ENCODE results near the gene TMOD2.

The TMOD2 gene

GRCh38 chr15:51751697-51752683, 593 bp downstream of the TMOD2 start:
- Histone ChIP-seq H3K27me3 (ENCODE audit: control insufficient read depth in 5 of 5, insufficient read depth in 4 of 5, low read length in 5 of 5) (no peaks in the 10 kb centered on the region), H3K4me3 (ENCODE audit: low read depth in 1 of 5, low read length in 5 of 5) (peak overlapping the region; percentile 61 to 84 (median 76)), H3K9ac (ENCODE audit: low read length in 5 of 5) (peak overlapping the region in 3 of 5 donors; percentile 19 to 60 (median 46)), H3K36me3 (ENCODE audit: control insufficient read depth in 5 of 5, insufficient read depth in 5 of 5, low read length in 5 of 5) (no peaks in the 10 kb centered on the region), H3K9me3 (ENCODE audit: control insufficient read depth in 5 of 5, low read length in 5 of 5) (no peaks in the 10 kb centered on the region), H3K27ac (ENCODE audit: low read depth, low read length) (no peak overlapping the region), H3K4me1 (ENCODE audit: control insufficient read depth in 5 of 5, insufficient read depth in 5 of 5, low read length in 5 of 5) (peaks cover 0 to 21% (median 17%) of the 10 kb centered on the region in 5 donors)

DNA sequence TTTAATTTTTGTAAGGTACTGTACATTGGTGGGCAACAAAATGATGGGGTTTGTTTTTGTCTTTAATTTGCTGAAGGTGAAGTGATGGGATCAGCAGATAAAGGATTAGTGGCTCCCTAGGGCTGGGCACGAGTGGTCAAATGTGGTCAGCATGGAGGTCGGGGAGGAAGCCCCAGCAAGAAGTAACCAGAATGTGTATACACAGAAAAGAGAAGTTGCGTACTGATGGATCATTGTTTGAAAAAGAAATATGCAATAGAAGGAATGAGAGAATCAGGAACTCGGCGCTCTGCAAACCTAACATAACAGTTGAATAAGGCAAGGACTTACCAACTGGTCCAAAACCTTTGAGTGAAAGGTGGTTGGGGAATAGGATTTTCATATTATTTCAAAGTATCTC, 1.5 kb downstream of the TMOD2 start:
- H3K4me1 ChIP-seq (ENCODE audit: control insufficient read depth in 5 of 5, insufficient read depth in 5 of 5, low read length in 5 of 5), result peaks cover 0 to 21% (median 17%) of the 10 kb centered on the region in 5 donors
- no peaks in the 10 kb centered on the region for H3K36me3 ChIP-seq (ENCODE audit: control insufficient read depth in 5 of 5, insufficient read depth in 5 of 5, low read length in 5 of 5)
- no peak overlapping the region for H3K4me3 ChIP-seq (ENCODE audit: low read depth in 1 of 5, low read length in 5 of 5)
- no peaks in the 10 kb centered on the region for H3K27me3 ChIP-seq (ENCODE audit: control insufficient read depth in 5 of 5, insufficient read depth in 4 of 5, low read length in 5 of 5)
- no peak overlapping the region for H3K27ac ChIP-seq (ENCODE audit: low read depth, low read length)
- no peaks in the 10 kb centered on the region for H3K9me3 ChIP-seq (ENCODE audit: control insufficient read depth in 5 of 5, low read length in 5 of 5)
- H3K9ac ChIP-seq (ENCODE audit: low read length in 5 of 5), result no peak overlapping the region

DNA sequence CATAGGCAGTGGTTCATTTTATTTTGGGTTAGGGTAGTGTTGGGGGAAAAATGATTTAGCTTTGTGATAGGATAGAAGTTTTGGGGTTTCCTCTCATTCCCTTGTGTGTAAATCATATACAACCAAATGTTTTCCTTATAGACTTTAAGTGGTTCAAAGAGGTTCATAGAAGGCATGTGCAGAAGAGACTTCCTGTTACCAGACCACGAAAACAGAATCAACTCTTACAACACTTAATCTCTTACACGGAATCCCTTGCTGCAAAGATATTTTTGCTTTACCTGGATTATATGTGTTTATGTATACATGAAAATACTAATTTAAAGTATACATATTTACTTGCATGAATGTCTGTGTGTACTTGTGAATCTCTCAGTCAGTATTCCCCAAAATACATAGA, 2.9 kb downstream of the TMOD2 start:
- H3K4me1 ChIP-seq (ENCODE audit: control insufficient read depth in 5 of 5, insufficient read depth in 5 of 5, low read length in 5 of 5), result peaks cover 0 to 25% (median 24%) of the 10 kb centered on the region in 5 donors
- no peak overlapping the region for H3K9ac ChIP-seq (ENCODE audit: low read length in 5 of 5)
- H3K36me3 ChIP-seq (ENCODE audit: control insufficient read depth in 5 of 5, insufficient read depth in 5 of 5, low read length in 5 of 5), result no peaks in the 10 kb centered on the region
- no peaks in the 10 kb centered on the region for H3K27me3 ChIP-seq (ENCODE audit: control insufficient read depth in 5 of 5, insufficient read depth in 4 of 5, low read length in 5 of 5)
- no peaks in the 10 kb centered on the region for H3K9me3 ChIP-seq (ENCODE audit: control insufficient read depth in 5 of 5, low read length in 5 of 5)
- no peak overlapping the region for H3K27ac ChIP-seq (ENCODE audit: low read depth, low read length)
- H3K4me3 ChIP-seq (ENCODE audit: low read depth in 1 of 5, low read length in 5 of 5), result no peak overlapping the region

DNA sequence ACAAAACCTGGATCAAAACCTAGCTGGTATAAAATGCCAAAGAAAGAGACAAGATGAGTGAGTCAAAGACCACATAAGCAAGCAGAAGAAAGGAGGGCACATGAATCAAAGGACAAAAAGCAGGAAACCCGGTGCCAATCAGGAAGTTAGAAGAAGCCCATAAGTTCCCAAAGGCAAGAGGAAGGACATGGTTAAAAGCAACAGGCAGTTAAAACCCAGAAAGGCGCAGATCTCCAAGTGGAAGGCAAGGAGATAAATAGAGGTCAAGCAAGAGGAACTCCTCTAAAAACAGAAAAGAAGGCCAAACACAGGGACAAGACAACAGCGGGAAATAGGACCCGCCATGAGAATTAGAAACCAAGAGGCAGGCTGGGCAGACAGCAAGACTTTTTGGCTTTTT, 4.4 kb downstream of the TMOD2 start:
- H3K4me3 ChIP-seq (ENCODE audit: low read depth in 1 of 5, low read length in 5 of 5), result no peak overlapping the region
- H3K27me3 ChIP-seq (ENCODE audit: control insufficient read depth in 5 of 5, insufficient read depth in 4 of 5, low read length in 5 of 5), result no peaks in the 10 kb centered on the region
- H3K36me3 ChIP-seq (ENCODE audit: control insufficient read depth in 5 of 5, insufficient read depth in 5 of 5, low read length in 5 of 5), result no peaks in the 10 kb centered on the region
- H3K9me3 ChIP-seq (ENCODE audit: control insufficient read depth in 5 of 5, low read length in 5 of 5), result no peaks in the 10 kb centered on the region
- H3K9ac ChIP-seq (ENCODE audit: low read length in 5 of 5), result no peak overlapping the region
- H3K27ac ChIP-seq (ENCODE audit: low read depth, low read length), result no peak overlapping the region
- H3K4me1 ChIP-seq (ENCODE audit: control insufficient read depth in 5 of 5, insufficient read depth in 5 of 5, low read length in 5 of 5), result peaks cover 0 to 24% (median 23%) of the 10 kb centered on the region in 5 donors

DNA sequence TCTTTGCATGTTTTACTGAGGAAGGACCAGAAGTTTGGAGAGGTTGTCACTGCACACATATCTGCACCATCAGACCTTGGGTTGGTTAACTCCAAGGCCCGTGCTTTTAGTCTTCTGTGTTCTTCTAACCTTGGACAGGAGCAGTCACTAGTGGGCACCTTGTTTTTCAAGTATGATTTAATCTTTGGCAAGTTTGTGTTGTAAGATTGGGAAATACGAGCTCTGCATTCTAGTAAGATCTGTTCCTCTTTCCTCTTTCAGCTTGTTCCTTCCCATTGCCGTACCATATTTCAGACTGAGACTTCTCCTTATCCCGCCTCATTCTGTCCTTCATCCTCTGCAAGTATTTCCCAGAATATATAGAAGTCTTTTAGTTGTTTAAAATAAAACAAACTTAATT, 5.1 kb downstream of the TMOD2 start:
- Histone ChIP-seq H3K9ac (ENCODE audit: low read length in 5 of 5) (no peak overlapping the region), H3K4me3 (ENCODE audit: low read depth in 1 of 5, low read length in 5 of 5) (no peak overlapping the region), H3K4me1 (ENCODE audit: control insufficient read depth in 5 of 5, insufficient read depth in 5 of 5, low read length in 5 of 5) (peaks cover 0 to 20% (median 18%) of the 10 kb centered on the region in 5 donors), H3K9me3 (ENCODE audit: control insufficient read depth in 5 of 5, low read length in 5 of 5) (no peaks in the 10 kb centered on the region), H3K27me3 (ENCODE audit: control insufficient read depth in 5 of 5, insufficient read depth in 4 of 5, low read length in 5 of 5) (no peaks in the 10 kb centered on the region), H3K27ac (ENCODE audit: low read depth, low read length) (no peak overlapping the region), H3K36me3 (ENCODE audit: control insufficient read depth in 5 of 5, insufficient read depth in 5 of 5, low read length in 5 of 5) (no peaks in the 10 kb centered on the region)

DNA sequence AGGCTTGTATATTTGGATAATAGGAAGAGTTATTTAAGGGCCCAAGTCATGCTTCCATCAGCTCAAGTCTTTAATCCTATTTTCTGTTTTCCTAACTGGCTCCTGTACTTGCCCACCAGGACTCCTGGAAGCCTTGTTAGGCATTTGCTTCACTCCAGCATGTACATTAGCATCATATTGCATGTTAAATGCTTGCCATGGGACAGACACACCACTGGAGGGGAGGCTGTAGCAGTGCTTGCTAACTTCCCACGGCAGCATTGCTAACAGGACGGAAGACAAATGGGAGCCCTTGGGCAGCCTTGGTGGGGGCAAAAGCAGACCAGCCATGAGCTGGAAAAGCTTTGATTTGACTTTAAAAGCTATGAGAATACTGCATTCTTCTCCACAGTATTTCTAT, 6.1 kb downstream of the TMOD2 start:
- Histone ChIP-seq H3K9ac (ENCODE audit: low read length in 5 of 5) (no peak overlapping the region), H3K27me3 (ENCODE audit: control insufficient read depth in 5 of 5, insufficient read depth in 4 of 5, low read length in 5 of 5) (no peaks in the 10 kb centered on the region), H3K36me3 (ENCODE audit: control insufficient read depth in 5 of 5, insufficient read depth in 5 of 5, low read length in 5 of 5) (no peaks in the 10 kb centered on the region), H3K4me1 (ENCODE audit: control insufficient read depth in 5 of 5, insufficient read depth in 5 of 5, low read length in 5 of 5) (peaks cover 0 to 15% (median 12%) of the 10 kb centered on the region in 5 donors), H3K4me3 (ENCODE audit: low read depth in 1 of 5, low read length in 5 of 5) (no peak overlapping the region), H3K27ac (ENCODE audit: low read depth, low read length) (no peak overlapping the region), H3K9me3 (ENCODE audit: control insufficient read depth in 5 of 5, low read length in 5 of 5) (no peaks in the 10 kb centered on the region)

DNA sequence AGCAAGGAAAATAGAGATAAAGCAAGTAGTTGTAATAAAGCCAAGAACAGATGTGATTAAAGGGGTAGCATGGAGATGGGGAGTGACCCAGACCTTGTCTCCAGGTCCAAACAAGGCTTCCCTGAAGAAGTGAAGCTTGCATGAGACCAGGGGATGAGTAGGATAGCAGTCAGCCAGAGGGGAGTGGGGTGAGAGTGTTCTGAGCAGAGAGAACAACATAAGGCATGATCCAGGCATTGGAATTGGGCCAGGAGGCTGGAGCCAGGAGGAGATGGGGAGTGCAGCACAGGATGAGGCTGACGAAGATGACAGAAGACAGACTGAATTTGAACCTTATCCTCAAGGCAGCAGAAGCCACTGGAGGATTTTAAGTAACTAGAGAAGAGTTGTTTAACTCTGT, 7.2 kb downstream of the TMOD2 start:
- H3K9ac ChIP-seq (ENCODE audit: low read length in 5 of 5), result no peak overlapping the region
- no peak overlapping the region for H3K4me3 ChIP-seq (ENCODE audit: low read depth in 1 of 5, low read length in 5 of 5)
- H3K27ac ChIP-seq (ENCODE audit: low read depth, low read length), result no peak overlapping the region
- H3K4me1 ChIP-seq (ENCODE audit: control insufficient read depth in 5 of 5, insufficient read depth in 5 of 5, low read length in 5 of 5), result peaks cover 0 to 13% (median 10%) of the 10 kb centered on the region in 5 donors
- no peaks in the 10 kb centered on the region for H3K9me3 ChIP-seq (ENCODE audit: control insufficient read depth in 5 of 5, low read length in 5 of 5)
- no peaks in the 10 kb centered on the region for H3K36me3 ChIP-seq (ENCODE audit: control insufficient read depth in 5 of 5, insufficient read depth in 5 of 5, low read length in 5 of 5)
- no peaks in the 10 kb centered on the region for H3K27me3 ChIP-seq (ENCODE audit: control insufficient read depth in 5 of 5, insufficient read depth in 4 of 5, low read length in 5 of 5)

GRCh38 chr15:51759557-51760070, 8.2 kb downstream of the TMOD2 start:
- Histone ChIP-seq H3K9ac (ENCODE audit: low read length in 5 of 5) (no peak overlapping the region), H3K4me1 (ENCODE audit: control insufficient read depth in 5 of 5, insufficient read depth in 5 of 5, low read length in 5 of 5) (peaks cover 0 to 13% (median 10%) of the 10 kb centered on the region in 5 donors), H3K27me3 (ENCODE audit: control insufficient read depth in 5 of 5, insufficient read depth in 4 of 5, low read length in 5 of 5) (no peaks in the 10 kb centered on the region), H3K9me3 (ENCODE audit: control insufficient read depth in 5 of 5, low read length in 5 of 5) (no peaks in the 10 kb centered on the region), H3K27ac (ENCODE audit: low read depth, low read length) (no peak overlapping the region), H3K4me3 (ENCODE audit: low read depth in 1 of 5, low read length in 5 of 5) (no peak overlapping the region), H3K36me3 (ENCODE audit: control insufficient read depth in 5 of 5, insufficient read depth in 5 of 5, low read length in 5 of 5) (no peaks in the 10 kb centered on the region)

DNA sequence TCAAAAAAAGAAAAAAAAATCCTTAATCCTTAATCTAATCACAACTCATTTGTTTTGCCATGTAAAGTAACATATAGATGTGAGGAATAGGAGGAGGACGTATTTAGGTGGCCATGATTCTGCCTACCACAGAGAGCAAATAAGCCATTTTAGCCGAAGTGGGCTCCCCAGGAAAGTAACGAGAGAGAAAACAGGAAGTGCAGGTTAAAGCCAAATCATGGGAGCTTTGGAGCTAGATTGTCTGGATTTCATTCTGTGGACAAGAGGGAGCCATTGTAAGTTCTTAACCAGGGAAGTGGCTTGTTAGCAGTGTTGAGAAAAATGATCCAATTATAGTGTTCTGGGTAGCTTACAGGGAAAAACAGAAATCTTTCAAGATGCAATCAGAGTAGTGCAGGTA, 9.4 kb downstream of the TMOD2 start:
- Histone ChIP-seq H3K4me3 (ENCODE audit: low read depth in 1 of 5, low read length in 5 of 5) (no peak overlapping the region), H3K4me1 (ENCODE audit: control insufficient read depth in 5 of 5, insufficient read depth in 5 of 5, low read length in 5 of 5) (peaks cover 0 to 13% (median 10%) of the 10 kb centered on the region in 5 donors), H3K27me3 (ENCODE audit: control insufficient read depth in 5 of 5, insufficient read depth in 4 of 5, low read length in 5 of 5) (no peaks in the 10 kb centered on the region), H3K36me3 (ENCODE audit: control insufficient read depth in 5 of 5, insufficient read depth in 5 of 5, low read length in 5 of 5) (no peaks in the 10 kb centered on the region), H3K9ac (ENCODE audit: low read length in 5 of 5) (no peak overlapping the region), H3K27ac (ENCODE audit: low read depth, low read length) (no peak overlapping the region), H3K9me3 (ENCODE audit: control insufficient read depth in 5 of 5, low read length in 5 of 5) (no peaks in the 10 kb centered on the region)

- H3K9me3 ChIP-seq (ENCODE audit: control insufficient read depth in 5 of 5, low read length in 5 of 5), result no peaks in the 10 kb centered on the region
- peaks cover 0 to 23% (median 9%) of the 10 kb centered on the region in 5 donors for H3K36me3 ChIP-seq (ENCODE audit: control insufficient read depth in 5 of 5, insufficient read depth in 5 of 5, low read length in 5 of 5)
- no peak overlapping the region for H3K9ac ChIP-seq (ENCODE audit: low read length in 5 of 5)
- H3K4me3 ChIP-seq (ENCODE audit: low read depth in 1 of 5, low read length in 5 of 5), result no peak overlapping the region
- no peaks in the 10 kb centered on the region for H3K27me3 ChIP-seq (ENCODE audit: control insufficient read depth in 5 of 5, insufficient read depth in 4 of 5, low read length in 5 of 5)
- H3K27ac ChIP-seq (ENCODE audit: low read depth, low read length), result no peak overlapping the region
- peaks cover 0 to 9% (median 0%) of the 10 kb centered on the region in 5 donors for H3K4me1 ChIP-seq (ENCODE audit: control insufficient read depth in 5 of 5, insufficient read depth in 5 of 5, low read length in 5 of 5)
These were observed 14.4 kb downstream of the TMOD2 start for GRCh38 chr15:51765751-51766150.
